GM19324 (cell line): ENCODE data around the gene BATF2.

Experiments
- ATAC-seq: cut with Tn5 transposase; IDR thresholded peaks from one replicate; pipeline ENCODE4 v1.9.1; 2021; ENCODE audit warnings: mild to moderate bottlenecking, moderate library complexity; ENCODE audit not compliant: unreplicated experiment, low FRiP score

BATF2 gene

DNA sequence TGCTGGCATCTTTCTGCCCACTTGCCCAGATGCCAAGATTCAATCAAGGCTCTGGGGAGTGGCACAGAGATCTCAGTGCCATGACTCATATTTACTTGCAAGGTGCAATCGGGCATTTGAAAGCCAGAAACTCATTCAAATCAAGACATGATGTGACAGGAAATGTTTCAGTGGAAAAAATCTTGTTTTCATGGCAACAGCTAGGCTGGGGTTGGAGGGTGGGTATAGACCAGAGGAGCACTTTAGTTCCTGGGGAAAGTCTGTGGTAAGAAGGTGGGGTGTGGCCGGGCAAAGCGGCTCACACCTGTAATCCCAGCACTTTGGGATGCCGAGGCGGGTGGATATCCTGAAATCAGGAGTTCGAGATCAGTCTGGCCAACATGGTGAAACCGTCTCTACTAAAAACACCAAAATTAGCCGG lies 26.0 kb downstream of the BATF2 start:
- ATAC-seq = no peak

DNA sequence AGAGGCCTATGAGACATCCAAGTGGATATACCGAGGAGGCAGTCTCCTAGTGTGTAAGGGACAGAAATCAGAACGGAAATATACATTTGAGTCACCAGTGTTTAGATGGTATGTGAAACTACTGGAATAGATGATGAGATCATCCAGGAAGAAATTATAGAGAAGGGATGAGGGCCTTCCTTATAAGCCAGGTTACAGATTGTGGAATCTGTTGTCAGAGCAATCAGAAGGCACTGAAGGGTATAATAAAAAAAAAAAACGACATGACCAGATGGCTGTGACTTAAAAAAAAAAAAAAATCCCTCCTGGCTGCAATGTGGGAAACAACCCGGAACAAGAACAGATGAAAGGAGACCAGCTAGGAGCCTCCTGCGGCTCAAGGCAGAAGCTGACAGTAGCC lies 27.6 kb downstream of the BATF2 start:
- no peak for ATAC-seq

GRCh38 chr11:64967375-64967774 lies 29.4 kb downstream of the BATF2 start:
- no peak for ATAC-seq

- ATAC-seq = no peak
Observed at GRCh38 chr11:64963072-64963631, 33.6 kb downstream of the BATF2 start.

- ATAC-seq = no peak
Observed at GRCh38 chr11:64960719-64961118, 36.1 kb downstream of the BATF2 start.

- no peak for ATAC-seq
Observed at GRCh38 chr11:64959498-64959897, 37.3 kb downstream of the BATF2 start.

DNA sequence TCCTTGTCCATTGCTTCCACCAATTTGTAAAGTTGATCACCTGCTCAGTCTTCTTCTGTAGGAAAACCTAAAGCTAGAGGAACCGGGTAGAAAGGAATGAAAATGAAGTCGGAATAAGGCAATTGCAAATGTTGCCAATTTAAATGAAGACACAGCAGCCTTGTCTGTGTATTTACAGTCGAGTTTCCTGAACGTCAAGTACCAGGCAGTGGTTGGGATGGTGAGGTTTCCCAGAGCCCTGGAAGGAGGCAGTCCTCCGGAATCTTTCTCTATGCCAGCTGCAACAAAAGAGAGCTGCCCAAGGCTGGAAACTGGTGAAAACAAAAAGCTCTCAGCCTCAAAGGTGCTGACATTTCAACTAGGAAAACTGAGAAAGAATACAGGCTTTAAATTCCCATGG lies 42.6 kb downstream of the BATF2 start:
- ATAC-seq = no peak

DNA sequence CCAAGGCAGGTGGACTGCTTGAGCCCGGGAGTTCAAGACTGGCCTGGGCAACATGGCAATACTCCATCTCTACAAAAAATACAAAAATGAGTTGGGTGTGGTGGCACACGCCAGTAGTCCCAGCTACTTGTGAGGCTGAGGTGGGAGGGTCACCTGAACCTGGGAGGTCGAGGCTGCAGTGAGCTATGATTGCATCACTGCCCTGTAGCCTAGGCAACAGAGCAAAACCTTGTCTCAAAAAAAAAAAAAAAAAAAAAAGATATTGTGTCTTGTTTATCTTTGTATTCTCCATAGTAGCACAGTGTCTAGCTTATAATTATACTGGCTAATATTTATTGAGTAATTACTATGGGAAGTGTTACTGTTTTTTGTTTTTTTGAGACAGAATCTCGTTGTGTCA lies 45.2 kb downstream of the BATF2 start:
- no peak for ATAC-seq

DNA sequence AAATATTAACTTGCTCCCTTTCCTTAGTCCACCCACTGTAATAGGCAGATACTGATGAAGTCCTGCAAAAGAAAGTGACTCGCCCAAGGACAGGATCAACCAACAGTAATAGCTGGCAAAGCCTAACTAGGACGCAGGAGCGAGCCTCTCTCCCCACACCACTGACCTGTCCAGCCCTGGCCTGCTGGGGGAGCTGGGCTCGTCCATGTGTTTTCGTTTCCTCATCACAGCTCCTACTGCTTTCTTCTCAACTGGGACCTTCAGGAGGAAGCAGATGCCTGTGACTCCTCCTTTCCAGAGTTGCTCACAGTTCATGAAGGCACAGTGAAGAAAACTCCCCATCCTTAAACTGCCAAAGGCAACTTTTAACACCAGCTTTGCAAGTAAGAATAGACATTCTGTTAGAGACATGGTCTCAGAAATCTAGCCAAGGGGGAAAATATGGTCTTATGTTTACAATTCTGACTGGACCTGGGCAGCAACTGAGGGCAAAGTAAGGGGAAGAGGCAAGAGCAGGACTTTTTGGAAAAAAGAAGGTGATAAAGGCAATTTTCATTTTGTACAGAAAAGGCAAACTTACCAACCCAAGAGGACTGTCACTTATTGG lies 49.5 kb downstream of the BATF2 start:
- ATAC-seq = no peak
